ENCODE results near the gene SLC12A7. TPM values are rescaled to one million over a fixed set of nuclear protein-coding genes. Genes with fewer than 3 reads are reported as not detected.

Gene SLC12A7
- total and polyA plus RNA-seq, 9 of the 15 experiments (the other 6 are each of a cell fraction or from before 2014, with no cell fraction given): 0.01 to 3.1 (median 0.56) TPM

DNA sequence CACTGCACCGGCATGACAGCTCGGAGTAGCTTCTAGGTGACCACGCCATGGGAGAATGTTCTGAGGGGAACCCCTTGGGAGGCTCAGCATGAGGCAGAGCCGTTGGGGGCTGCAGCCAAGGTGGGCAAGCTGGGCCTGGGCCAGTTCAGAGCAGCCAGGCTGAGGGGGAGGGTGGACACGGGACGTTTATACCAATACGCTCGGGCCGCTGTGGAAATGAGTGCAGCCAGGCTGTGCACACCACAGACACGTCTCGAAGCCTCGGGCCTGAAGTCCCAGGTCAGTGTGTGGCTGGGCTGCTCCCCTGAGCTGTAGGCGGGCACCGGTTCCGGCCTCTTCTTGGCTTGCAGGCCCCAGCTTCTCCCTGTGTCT, 28.9 kb upstream of the SLC12A7 start (continued):
- TF ChIP-seq, protein P1, sequence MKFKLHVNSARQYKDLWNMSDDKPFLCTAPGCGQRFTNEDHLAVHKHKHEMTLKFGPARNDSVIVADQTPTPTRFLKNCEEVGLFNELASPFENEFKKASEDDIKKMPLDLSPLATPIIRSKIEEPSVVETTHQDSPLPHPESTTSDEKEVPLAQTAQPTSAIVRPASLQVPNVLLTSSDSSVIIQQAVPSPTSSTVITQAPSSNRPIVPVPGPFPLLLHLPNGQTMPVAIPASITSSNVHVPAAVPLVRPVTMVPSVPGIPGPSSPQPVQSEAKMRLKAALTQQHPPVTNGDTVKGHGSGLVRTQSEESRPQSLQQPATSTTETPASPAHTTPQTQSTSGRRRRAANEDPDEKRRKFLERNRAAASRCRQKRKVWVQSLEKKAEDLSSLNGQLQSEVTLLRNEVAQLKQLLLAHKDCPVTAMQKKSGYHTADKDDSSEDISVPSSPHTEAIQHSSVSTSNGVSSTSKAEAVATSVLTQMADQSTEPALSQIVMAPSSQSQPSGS (CRISPR knock-in tag; IDR thresholded peaks at IDR 0.05): no peak
- TF ChIP-seq, protein P2, sequence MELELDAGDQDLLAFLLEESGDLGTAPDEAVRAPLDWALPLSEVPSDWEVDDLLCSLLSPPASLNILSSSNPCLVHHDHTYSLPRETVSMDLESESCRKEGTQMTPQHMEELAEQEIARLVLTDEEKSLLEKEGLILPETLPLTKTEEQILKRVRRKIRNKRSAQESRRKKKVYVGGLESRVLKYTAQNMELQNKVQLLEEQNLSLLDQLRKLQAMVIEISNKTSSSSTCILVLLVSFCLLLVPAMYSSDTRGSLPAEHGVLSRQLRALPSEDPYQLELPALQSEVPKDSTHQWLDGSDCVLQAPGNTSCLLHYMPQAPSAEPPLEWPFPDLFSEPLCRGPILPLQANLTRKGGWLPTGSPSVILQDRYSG (tag; conservative IDR thresholded peaks at IDR 0.05; ENCODE audit: low read depth): no peak
- no peak for TF ChIP-seq RFX1 (IDR thresholded peaks at IDR 0.05)
- TF ChIP-seq STAG1 (CRISPR knock-in tag; IDR thresholded peaks at IDR 0.05; ENCODE audit: borderline replicate concordance): no peak
- no peak for TF ChIP-seq KLF6 (CRISPR knock-in tag; IDR thresholded peaks at IDR 0.05; ENCODE audit: borderline replicate concordance)
- no peak for TF ChIP-seq TOE1 (IDR thresholded peaks at IDR 0.05; ENCODE audit: borderline replicate concordance)
- no peak for TF ChIP-seq TOE1 (CRISPR knock-in tag; IDR thresholded peaks at IDR 0.05; ENCODE audit: borderline replicate concordance, low read depth)
- TF ChIP-seq COPS2 (conservative IDR thresholded peaks at IDR 0.05): no peak

Measured in K562 (cell line).